Adrenal gland (tissue), 12 donors: ENCODE data around the gene DYDC1. TPM values are rescaled to one million over a fixed set of nuclear protein-coding genes. Genes with fewer than 3 reads are reported as not detected.
A peak's percentile ranks its signal among the peaks of the same experiment; 100 is the strongest.

Experiments used
- DNase-seq, 7 donors: peaks; one replicate each; pipeline ENCODE4 v3.0.0-alpha.2; 2019 to 2020
- H3K27ac ChIP-seq, 5 donors: fragments of 200-600 bp; sonication (generic) in 4 of 5; 1 replicate in 3 of 5; 2 replicates in 2 of 5; pipeline versions ENCODE4 v1.5.1 to v1.8.0; 2016 to 2020; ENCODE audit warnings: mild to moderate bottlenecking in 1 of 5
- H3K27me3 ChIP-seq: fragments of 200-600 bp; 2 replicates; pipeline ENCODE4 v1.8.0; 2021
- H3K36me3 ChIP-seq, 2 donors: fragments of 200-600 bp; replicated peaks in 1 of 2; 1 replicate in 1 of 2; 2 replicates in 1 of 2; pipeline versions ENCODE4 v1.5.1 to v1.8.0; 2018 to 2022
- H3K4me1 ChIP-seq, 2 donors: fragments of 200-600 bp; replicated peaks in 1 of 2; 1 replicate in 1 of 2; 2 replicates in 1 of 2; pipeline versions ENCODE4 v1.5.1 to v1.8.0; 2018 to 2021
- H3K4me3 ChIP-seq, 4 donors: fragments of 200-600 bp; sonication (generic) in 3 of 4; one replicate each; pipeline ENCODE4 v1.5.1; 2016 to 2018
- H3K9me3 ChIP-seq, 3 donors: fragments of 200-600 bp; sonication (generic) in 1 of 3; replicated peaks in 1 of 3; 1 replicate in 2 of 3; 2 replicates in 1 of 3; pipeline versions ENCODE4 v1.5.1 to v1.8.0; 2016 to 2021
- CTCF ChIP-seq, 6 experiments: fragments of 450-650 bp in 4 of 6; fragments of 200-600 bp in 2 of 6; sonication (generic) in 1 of 6; IDR thresholded peaks; 1 replicate in 5 of 6; 2 replicates in 1 of 6; pipeline versions ENCODE4 v1.5.1 to v1.8.0; 2016 to 2021; ENCODE audit warnings: antibody characterized with exemption in 6 of 6, mild to moderate bottlenecking in 2 of 6, moderate library complexity in 1 of 6
- POLR2A ChIP-seq, 2 donors: fragments of 450-650 bp; IDR thresholded peaks; one replicate each; pipeline ENCODE4 v1.6.1; 2017; ENCODE audit warnings: antibody characterized with exemption in 2 of 2, mild to moderate bottlenecking in 2 of 2, moderate library complexity in 1 of 2
- WGBS, 4 donors: extraction: QIAGEN DNeasy Blood & Tissue Kit in 2 of 4; methylation state at CpG; one replicate each; pipeline versions ENCODE4 v1.1.5 to v1.1.7; 2013 to 2017; 5-methylcytosine and 5-hydroxymethylcytosine counted together
- intact Hi-C, 2 donors: fragments of 100-400 bp; cut with DNase I; formaldehyde crosslinking; loops; one replicate each; pipeline versions ENCODE4 v1.14.1 to v1.15.0; 2022 to 2023
- polyA plus RNA-seq, 3 donors: library from polyadenylated mRNA; stranded (reverse); fragments of 200-250 nt in 2 of 3; fragments of 350-450 nt in 1 of 3; fragmentation: Illumina TruSeq in 1 of 3; extraction: RNeasy Lipid Tissue Mini Kit (QIAGEN cat#74804) in 1 of 3; gene quantifications; one replicate each; pipeline ENCODE4 v1.2.3, GENCODE V29; 2013 to 2014
- total RNA-seq, 9 donors: library from RNA; depleted of rRNA in 4 of 9; stranded (reverse); fragments of >200 nt in 4 of 9; fragments of 120-200 nt in 1 of 9; fragmentation: NEBNext Ultra II Directional in 1 of 9; extraction: Animal tissue kit (Norgen Biotek cat#: 25700) in 1 of 9; gene quantifications; one replicate each; pipeline versions ENCODE4 v1.1.0 to v1.2.4, GENCODE V29; 2013 to 2023
- donor health status: healthy with polysubstance abuse.
- donor health status: Bipolar disorder and iron deficiency.
- donor health status: DM: yes; HTN: yes; CAD: no.
- donor health status: DM: no; HTN: no; CAD: no.
- donor health status: DM: no; HTN: no; CAD: no.
- donor health status: DM: yes; HTN: yes; CAD: no.

Gene DYDC1
- total and polyA plus RNA-seq, 12 donors, result not detected

DNA sequence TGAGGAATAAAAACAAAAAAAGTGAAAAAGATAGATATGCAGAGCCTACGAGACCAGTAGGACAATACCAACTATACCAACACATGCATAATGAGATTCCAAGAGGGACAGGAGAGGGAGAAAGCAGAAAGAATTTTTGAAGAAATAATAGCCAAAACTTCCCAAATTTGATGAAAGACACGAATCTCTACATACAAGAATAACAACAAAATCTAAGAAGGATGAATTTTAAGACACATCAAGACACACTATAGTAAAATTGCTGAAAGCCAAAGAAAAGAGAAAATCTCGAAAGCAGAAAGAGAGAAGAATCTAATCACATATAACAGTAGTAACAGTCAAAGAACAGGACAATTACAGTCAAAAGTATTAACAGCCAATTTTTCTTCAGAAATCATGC is 59.6 kb downstream of the DYDC1 start:
- Histone ChIP-seq H3K4me3 (no peak overlapping the region), H3K36me3 (no peaks in the 10 kb centered on the region), H3K27me3 (no peaks in the 10 kb centered on the region), H3K27ac (no peak overlapping the region), H3K4me1 (no peaks in the 10 kb centered on the region), H3K9me3 (no peaks in the 10 kb centered on the region)
- 78 to 83% (median 79%) methylated on average over 3 of the region's 3 CpGs for WGBS, 4 donors
- TF ChIP-seq POLR2A (IDR thresholded peaks at IDR 0.05) (no peak), CTCF (IDR thresholded peaks at IDR 0.05) (no peak)
- intact Hi-C loops, result no loop called here
- DNase-seq, result no peak

GRCh38 chr10:80292607-80293239 is 63.8 kb downstream of the DYDC1 start:
- 55 to 76% (median 65%) methylated on average over 6 of the region's 6 CpGs for WGBS, 4 donors
- intact Hi-C loops, result no loop called here
- TF ChIP-seq CTCF (IDR thresholded peaks at IDR 0.05), result no peak
- no peak for TF ChIP-seq POLR2A (IDR thresholded peaks at IDR 0.05)
- Histone ChIP-seq H3K27ac (no peak overlapping the region), H3K4me1 (no peaks in the 10 kb centered on the region), H3K4me3 (no peak overlapping the region), H3K36me3 (no peaks in the 10 kb centered on the region), H3K27me3 (no peaks in the 10 kb centered on the region), H3K9me3 (no peaks in the 10 kb centered on the region)
- no peak for DNase-seq

GRCh38 chr10:80290474-80291220 is 65.9 kb downstream of the DYDC1 start:
- TF ChIP-seq POLR2A (IDR thresholded peaks at IDR 0.05), result no peak
- no peak for TF ChIP-seq CTCF (IDR thresholded peaks at IDR 0.05)
- no peaks in the 10 kb centered on the region for H3K36me3 ChIP-seq
- H3K27me3 ChIP-seq, result no peaks in the 10 kb centered on the region
- no peaks in the 10 kb centered on the region for H3K9me3 ChIP-seq
- no peak overlapping the region for H3K27ac ChIP-seq
- no peak for DNase-seq
- 73 to 82% (median 77%) methylated on average over 4 of the region's 4 CpGs for WGBS, 4 donors
- intact Hi-C loops, result no loop called here
- no peaks in the 10 kb centered on the region for H3K4me1 ChIP-seq
- no peak overlapping the region for H3K4me3 ChIP-seq

- Histone ChIP-seq H3K9me3 (no peaks in the 10 kb centered on the region), H3K36me3 (no peaks in the 10 kb centered on the region), H3K27ac (no peak within 1 kb of the TSS), H3K4me1 (no peaks in the 10 kb centered on the region), H3K27me3 (no peaks in the 10 kb centered on the region), H3K4me3 (no peak within 1 kb of the TSS)
- TF ChIP-seq POLR2A (IDR thresholded peaks at IDR 0.05), result no peak
- no peak for TF ChIP-seq CTCF (IDR thresholded peaks at IDR 0.05)
- intact Hi-C loops, result no loop called here
- DNase-seq, result peak in 2 of 7 donors; percentile 13 to 36
- 26 to 35% (median 27%) methylated on average over 9 of the region's 9 CpGs for WGBS, 4 donors
Measured at GRCh38 chr10:80289451-80290287, 66.9 kb downstream of the DYDC1 start, which contains the start of gene MAT1A. Gene MAT1A, minus strand, starts transcription at chr10:80289658. Its CDS starts 235 bp downstream, at chr10:80289423.
